GM12878 (cell line): Measurements from ENCODE around the gene NFYA. TPM values are rescaled to one million over a fixed set of nuclear protein-coding genes. Genes with fewer than 3 reads are reported as not detected.

Source experiments
- ATAC-seq: fragments of 200-7000 bp; cut with Tn5 transposase; 3 replicates; pipeline ENCODE4 v1.9.1; 2020; ENCODE audit warnings: mild to moderate bottlenecking, moderate library complexity
- BruUV-seq: library from RNA; stranded (reverse); fragments of 400-500 nt; replicated peaks from 2 replicates; lab custom pipeline; 2021; lab: Mats Ljungman, UMichigan
- CTCF ChIA-PET: fragments of 300-600 bp; sonication (Branson Sonifier 250); formaldehyde crosslinking; extraction: SDS; loops from one replicate; lab custom pipeline; 2021; ENCODE audit warnings: inconsistent platforms; lab: Yijun Ruan, JAX
- POLR2A ChIA-PET: fragments of 350-600 bp; formaldehyde crosslinking; extraction: SDS; loops from one replicate; lab custom pipeline; 2021; ENCODE audit warnings: inconsistent platforms; lab: Charles Lee
- RAD21 ChIA-PET: fragments of 300-600 bp; sonication (Branson Sonifier 250); formaldehyde crosslinking; loops from one replicate; lab custom pipeline; 2023; ENCODE audit warnings: antibody characterized with exemption; ENCODE audit not compliant: unreplicated experiment; lab: Charles Lee
- SMC1A ChIA-PET: fragments of 300-600 bp; sonication (Branson Sonifier 250); formaldehyde crosslinking; loops from one replicate; lab custom pipeline; 2023; ENCODE audit not compliant: unreplicated experiment, uncharacterized antibody; lab: Charles Lee
- DNase-seq: peaks from one replicate; pipeline ENCODE4 v3.0.0-alpha.2; 2011; ENCODE audit warnings: low read depth, low spot score
- FAIRE-seq: peaks from 3 replicates; lab custom pipeline; 2011; peaks lifted over from hg19 to GRCh38; lab: Jason Lieb, UNC
- H2AFZ ChIP-seq: 2 replicates; pipeline ENCODE4 v1.6.0; 2011; ENCODE audit warnings: low read depth, low read length, control low read depth; ENCODE audit not compliant: control insufficient read depth
- H3K27ac ChIP-seq: 2 replicates; pipeline ENCODE4 v1.5.1; 2011; ENCODE audit warnings: control low read depth; ENCODE audit not compliant: control insufficient read depth, insufficient read depth
- H3K27me3 ChIP-seq, 2 experiments: replicated peaks in 1 of 2; 2 replicates each; pipeline versions ENCODE4 v1.6.0 to v1.6.1; 2011; ENCODE audit warnings: low read length in 1 of 2; ENCODE audit not compliant: control insufficient read depth in 2 of 2, insufficient read depth in 2 of 2
- H3K36me3 ChIP-seq, 2 experiments: 2 replicates each; pipeline ENCODE4 v1.5.1; 2011; ENCODE audit warnings: low read length in 1 of 2; ENCODE audit not compliant: control insufficient read depth in 2 of 2, insufficient read depth in 2 of 2
- H3K4me1 ChIP-seq: 2 replicates; pipeline ENCODE4 v1.6.1; 2011; ENCODE audit warnings: mild to moderate bottlenecking, low read length, moderate library complexity, mixed read lengths; ENCODE audit not compliant: control insufficient read depth, insufficient read depth
- H3K4me2 ChIP-seq: 2 replicates; pipeline ENCODE4 v1.6.0; 2011; ENCODE audit warnings: control low read depth; ENCODE audit not compliant: control insufficient read depth, insufficient read depth
- H3K4me3 ChIP-seq: fragments of 200-600 bp; sonication (generic); 2 replicates; pipeline ENCODE4 v1.5.1; 2016
- H3K79me2 ChIP-seq: 2 replicates; pipeline ENCODE4 v1.6.0; 2011; ENCODE audit warnings: low read length; ENCODE audit not compliant: control insufficient read depth, insufficient read depth
- H3K9ac ChIP-seq: 2 replicates; pipeline ENCODE4 v1.8.0; 2011; ENCODE audit warnings: low read length, control low read depth, mixed read lengths; ENCODE audit not compliant: control insufficient read depth, insufficient read depth
- H3K9me3 ChIP-seq: replicated peaks from 3 replicates; pipeline ENCODE4 v1.5.1; 2011; ENCODE audit warnings: mild to moderate bottlenecking, low read length; ENCODE audit not compliant: control insufficient read depth, insufficient read depth
- H4K20me1 ChIP-seq: 2 replicates; pipeline ENCODE4 v1.6.0; 2011; ENCODE audit not compliant: control insufficient read depth, insufficient read depth
- ATF7 ChIP-seq: fragments of 450-650 bp; IDR thresholded peaks from 2 replicates; pipeline ENCODE4 v1.6.1; 2016; ENCODE audit warnings: low read depth, mild to moderate bottlenecking
- BMI1 ChIP-seq: fragments of 450-650 bp; IDR thresholded peaks from 2 replicates; pipeline ENCODE4 v1.6.1; 2016; ENCODE audit warnings: mild to moderate bottlenecking, moderate library complexity, borderline replicate concordance
- CBX3 ChIP-seq: fragments of 200-600 bp; sonication (generic); IDR thresholded peaks from 2 replicates; pipeline ENCODE4 v1.6.1; 2016; ENCODE audit warnings: low read depth, borderline replicate concordance
- CUX1 ChIP-seq: IDR thresholded peaks from 2 replicates; pipeline ENCODE4 v1.6.1; 2012; ENCODE audit warnings: improper control_type of control experiment, low read depth, low read length; ENCODE audit not compliant: insufficient replicate concordance
- FOXM1 ChIP-seq: IDR thresholded peaks from 2 replicates; pipeline ENCODE4 v1.6.1; 2012; ENCODE audit warnings: low read depth, mild to moderate bottlenecking, inconsistent platforms, low read length, moderate library complexity
- IKZF1 ChIP-seq: fragments of 450-650 bp; conservative IDR thresholded peaks from 2 replicates; pipeline ENCODE4 v1.6.1; 2017; ENCODE audit warnings: antibody characterized with exemption, mild to moderate bottlenecking
- JUNB ChIP-seq: IDR thresholded peaks from 2 replicates; pipeline ENCODE4 v1.6.1; 2016; ENCODE audit warnings: antibody characterized with exemption, mild to moderate bottlenecking
- KLF5 ChIP-seq: fragments of 450-650 bp; IDR thresholded peaks from 2 replicates; pipeline ENCODE4 v1.6.1; 2014; ENCODE audit warnings: mild to moderate bottlenecking; ENCODE audit not compliant: partially characterized antibody
- MXI1 ChIP-seq: fragments of 150-350 bp; IDR thresholded peaks from 2 replicates; pipeline ENCODE4 v1.6.1; 2011; ENCODE audit warnings: low read depth, mild to moderate bottlenecking, inconsistent platforms, low read length, improper control_type of control experiment
- NFXL1 ChIP-seq: fragments of 450-650 bp; IDR thresholded peaks from 2 replicates; pipeline ENCODE4 v1.6.1; 2017; ENCODE audit warnings: antibody characterized with exemption, mild to moderate bottlenecking, borderline replicate concordance
- PAX8 ChIP-seq: fragments of 450-650 bp; IDR thresholded peaks from 2 replicates; pipeline ENCODE4 v1.6.1; 2017; ENCODE audit warnings: mild to moderate bottlenecking, moderate library complexity
- PKNOX1 ChIP-seq: fragments of 450-650 bp; IDR thresholded peaks from 2 replicates; pipeline ENCODE4 v1.6.1; 2016; ENCODE audit warnings: mild to moderate bottlenecking
- PML ChIP-seq: IDR thresholded peaks from 2 replicates; pipeline ENCODE4 v1.6.1; 2012; ENCODE audit warnings: low read length, inconsistent platforms
- POU2F2 ChIP-seq: IDR thresholded peaks from 3 replicates; pipeline ENCODE4 v1.6.1; 2011; ENCODE audit warnings: low read depth, mild to moderate bottlenecking, low read length, borderline replicate concordance
- RAD51 ChIP-seq: fragments of 450-650 bp; IDR thresholded peaks from 2 replicates; pipeline ENCODE4 v1.6.1; 2016; ENCODE audit warnings: moderate library complexity, mild to moderate bottlenecking, inconsistent platforms
- RCOR1 ChIP-seq: conservative IDR thresholded peaks from 2 replicates; pipeline ENCODE4 v1.6.1; 2012; ENCODE audit warnings: low read depth, low read length, improper control_type of control experiment
- RUNX3 ChIP-seq: IDR thresholded peaks from 2 replicates; pipeline ENCODE4 v1.6.1; 2012; ENCODE audit warnings: low read length, inconsistent platforms
- SMAD5 ChIP-seq: IDR thresholded peaks from 2 replicates; pipeline ENCODE4 v1.6.1; 2016; ENCODE audit warnings: antibody characterized with exemption, low read depth
- WGBS: methylation state at CpG from one replicate; pipeline ENCODE4 v1.1.6; 2016; ENCODE audit warnings: low lambda C conversion rate; ENCODE audit not compliant: insufficient replicate concordance, insufficient coverage; ENCODE audit errors: missing lambda C conversion rate; 5-methylcytosine and 5-hydroxymethylcytosine counted together
- in situ Hi-C: fragments of 300-500 bp; cut with MboI; formaldehyde crosslinking; loops from 9 replicates; pipeline ENCODE4 v1.14.3; 2018; ENCODE audit warnings: mixed read lengths
- intact Hi-C: fragments of 100-400 bp; cut with micrococcal nuclease; formaldehyde crosslinking; loops from one replicate; pipeline ENCODE4 v1.14.2; 2022; ENCODE audit not compliant: unreplicated experiment
- polyA plus RNA-seq, 11 experiments: library from polyadenylated mRNA; depleted of rRNA in 4 of 11; unstranded in 6 of 11; stranded (reverse) in 5 of 11; fragments of >200 nt; fragmentation: Nextera tagmentation in 4 of 11; fragmentation: Illumina TruSeq in 1 of 11; extraction: Ambion mirVana in 4 of 11; extraction: Trizol in 1 of 11; gene quantifications; 1 replicate in 1 of 11; 2 replicates in 10 of 11; pipeline versions ENCODE4 v1.2.1 to v1.2.3, GENCODE V29; 2011 to 2016; ENCODE audit warnings: inconsistent platforms in 2 of 11, missing spikeins in 2 of 11, low read depth in 1 of 11
- total RNA-seq, 4 experiments: library from RNA; depleted of rRNA in 3 of 4; stranded (reverse); fragments of >200 nt in 3 of 4; fragmentation: Illumina TruSeq in 1 of 4; extraction: Trizol in 1 of 4; gene quantifications; 2 replicates each; pipeline versions ENCODE4 v1.2.1 to v1.2.3, GENCODE V29; 2013 to 2021

The NFYA gene
- total and polyA plus RNA-seq, 10 of the 15 experiments (the other 5 are each of a cell fraction or from before 2014, with no cell fraction given) = 6.4 to 36.5 (median 19.1) TPM

DNA sequence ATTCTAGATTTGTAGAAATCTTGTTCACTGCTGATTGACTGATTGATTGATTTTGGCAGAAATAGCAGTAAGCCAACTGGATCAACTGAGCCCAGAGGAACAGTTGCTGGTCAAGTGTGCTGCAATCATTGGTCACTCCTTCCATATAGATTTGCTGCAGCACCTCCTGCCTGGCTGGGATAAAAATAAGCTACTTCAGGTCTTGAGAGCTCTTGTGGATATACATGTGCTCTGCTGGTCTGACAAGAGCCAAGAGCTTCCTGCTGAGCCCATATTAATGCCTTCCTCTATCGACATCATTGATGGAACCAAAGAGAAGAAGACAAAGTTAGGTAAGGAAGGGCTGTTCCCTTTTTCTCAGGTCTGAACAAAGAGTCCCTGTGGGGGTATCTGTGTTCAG, 50.1 kb downstream of the NFYA start:
- CTCF ChIA-PET = interaction anchor here (0.5 kb wide), 1 partner anchor 13 kb away, joined by 3 read pairs; no protein-coding TSS in a partner anchor
- BruUV-seq = no TSS peak

More for the DNA sequence above, 50.1 kb downstream of the NFYA start:
- 59% methylated on average over 1 of the region's 1 CpG for WGBS
- ChIA-PET POLR2A (no interaction called here), SMC1A (interaction anchor here (1.3 kb wide), 1 partner anchor 12 kb away, joined by 3 read pairs; no protein-coding TSS in a partner anchor), RAD21 (no interaction called here)
- TF ChIP-seq CUX1 (no peak), RAD51 (no peak), RCOR1 (no peak), NFXL1 (no peak), PKNOX1 (no peak), PML (no peak), MXI1 (no peak), BMI1 (no peak), RUNX3 (no peak), PAX8 (no peak), SMAD5 (no peak), JUNB (no peak), ATF7 (no peak), KLF5 (no peak), CBX3 (no peak), FOXM1 (no peak), POU2F2 (no peak), IKZF1 (no peak)
- H3K4me2 ChIP-seq = no peak overlapping the region
- intact Hi-C loops (no loop called here), in situ Hi-C loops (no loop called here)
- no peaks in the 10 kb centered on the region for H3K79me2 ChIP-seq
- H3K27me3 ChIP-seq = no peaks in the 10 kb centered on the region
- no peaks in the 10 kb centered on the region for H3K9me3 ChIP-seq
- H3K27ac ChIP-seq = no peak overlapping the region
- no peak for ATAC-seq
- no peaks in the 10 kb centered on the region for H4K20me1 ChIP-seq
- no peak overlapping the region for H3K9ac ChIP-seq
- no peak overlapping the region for H2AFZ ChIP-seq
- no peaks in the 10 kb centered on the region for H3K36me3 ChIP-seq
- no peak for FAIRE-seq
- H3K4me1 ChIP-seq = no peaks in the 10 kb centered on the region
- H3K4me3 ChIP-seq = no peak overlapping the region
- DNase-seq = no peak
